ENCODE measurements around the gene SYNPO.

The SYNPO gene

DNA sequence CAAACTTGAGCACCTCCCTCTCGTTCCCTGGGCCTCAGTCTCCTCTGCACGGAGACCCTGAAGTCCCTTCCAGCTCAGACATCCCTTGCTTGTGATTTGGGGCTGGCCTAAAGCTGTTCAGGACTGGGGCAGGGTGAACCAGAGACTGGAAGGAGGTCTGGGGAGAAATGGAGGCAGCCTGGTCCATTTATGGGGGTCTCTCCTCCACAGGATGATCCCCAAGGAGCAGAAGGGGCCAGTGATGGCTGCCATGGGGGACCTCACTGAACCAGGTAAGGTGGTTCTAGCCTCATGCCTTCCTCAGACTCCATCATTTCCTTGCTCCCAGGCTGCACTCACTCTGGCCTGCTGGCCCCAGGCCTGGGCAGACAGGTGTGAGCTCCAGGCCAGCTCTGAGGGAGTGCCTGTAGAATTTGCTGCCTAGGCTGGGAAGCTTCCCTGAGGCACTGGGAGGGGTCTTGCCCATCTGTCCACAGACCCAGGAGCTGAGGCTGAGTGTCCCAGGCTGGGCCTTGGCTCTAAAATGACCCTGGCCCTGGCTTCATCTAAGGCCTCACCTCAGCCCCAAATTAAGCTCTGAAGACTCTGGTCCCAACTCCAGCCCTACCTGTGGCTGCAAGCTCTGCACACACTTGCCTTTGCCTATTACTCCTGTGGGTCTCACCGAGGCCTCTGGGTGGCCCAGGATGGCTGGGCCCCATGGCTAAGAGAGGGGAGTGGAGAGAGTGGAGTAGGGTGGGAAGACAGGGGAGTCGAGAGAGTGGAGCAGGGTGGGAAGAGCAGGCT lies 22.5 kb downstream of the SYNPO start:
- DNase-seq (ENCODE audit: low read depth), result no peak
- H3K4me3 ChIP-seq (ENCODE audit: low read length), result no peak overlapping the region
- TF ChIP-seq, protein P1, sequence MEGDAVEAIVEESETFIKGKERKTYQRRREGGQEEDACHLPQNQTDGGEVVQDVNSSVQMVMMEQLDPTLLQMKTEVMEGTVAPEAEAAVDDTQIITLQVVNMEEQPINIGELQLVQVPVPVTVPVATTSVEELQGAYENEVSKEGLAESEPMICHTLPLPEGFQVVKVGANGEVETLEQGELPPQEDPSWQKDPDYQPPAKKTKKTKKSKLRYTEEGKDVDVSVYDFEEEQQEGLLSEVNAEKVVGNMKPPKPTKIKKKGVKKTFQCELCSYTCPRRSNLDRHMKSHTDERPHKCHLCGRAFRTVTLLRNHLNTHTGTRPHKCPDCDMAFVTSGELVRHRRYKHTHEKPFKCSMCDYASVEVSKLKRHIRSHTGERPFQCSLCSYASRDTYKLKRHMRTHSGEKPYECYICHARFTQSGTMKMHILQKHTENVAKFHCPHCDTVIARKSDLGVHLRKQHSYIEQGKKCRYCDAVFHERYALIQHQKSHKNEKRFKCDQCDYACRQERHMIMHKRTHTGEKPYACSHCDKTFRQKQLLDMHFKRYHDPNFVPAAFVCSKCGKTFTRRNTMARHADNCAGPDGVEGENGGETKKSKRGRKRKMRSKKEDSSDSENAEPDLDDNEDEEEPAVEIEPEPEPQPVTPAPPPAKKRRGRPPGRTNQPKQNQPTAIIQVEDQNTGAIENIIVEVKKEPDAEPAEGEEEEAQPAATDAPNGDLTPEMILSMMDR (IDR thresholded peaks at IDR 0.05; ENCODE audit: insufficient read depth, low read depth, low read length, missing control alignments), result no peak

DNA sequence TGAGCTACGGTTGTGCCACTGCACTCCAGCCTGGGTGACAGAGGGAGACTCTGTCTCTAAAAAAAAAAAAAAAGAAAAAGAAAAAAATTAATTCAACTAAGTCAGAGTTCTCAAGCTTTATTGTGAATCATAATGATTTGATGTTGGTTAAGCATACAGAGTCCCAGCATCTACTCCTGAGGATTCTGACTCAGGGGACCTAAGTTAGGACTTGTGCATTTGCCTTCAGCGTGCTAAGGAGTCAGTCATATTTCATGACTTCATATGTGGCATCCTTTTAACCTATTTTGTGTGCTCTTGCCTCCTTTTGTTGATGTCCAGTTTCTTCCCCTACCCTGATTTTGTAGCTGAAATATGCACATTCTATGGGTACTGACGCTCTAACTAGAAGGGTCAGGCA lies 23.5 kb downstream of the SYNPO start:
- DNase-seq (ENCODE audit: low read depth), result peak; percentile 92
- TF ChIP-seq, protein P1 (IDR thresholded peaks at IDR 0.05; ENCODE audit: insufficient read depth, low read depth, low read length, missing control alignments), result no peak
- H3K4me3 ChIP-seq (ENCODE audit: low read length), result no peak overlapping the region

- TF ChIP-seq, protein P1 (IDR thresholded peaks at IDR 0.05; ENCODE audit: insufficient read depth, low read depth, low read length, missing control alignments), result no peak
- no peak overlapping the region for H3K4me3 ChIP-seq (ENCODE audit: low read length)
Observed at GRCh38 chr5:150665044-150665443, 24.6 kb downstream of the SYNPO start.

DNA sequence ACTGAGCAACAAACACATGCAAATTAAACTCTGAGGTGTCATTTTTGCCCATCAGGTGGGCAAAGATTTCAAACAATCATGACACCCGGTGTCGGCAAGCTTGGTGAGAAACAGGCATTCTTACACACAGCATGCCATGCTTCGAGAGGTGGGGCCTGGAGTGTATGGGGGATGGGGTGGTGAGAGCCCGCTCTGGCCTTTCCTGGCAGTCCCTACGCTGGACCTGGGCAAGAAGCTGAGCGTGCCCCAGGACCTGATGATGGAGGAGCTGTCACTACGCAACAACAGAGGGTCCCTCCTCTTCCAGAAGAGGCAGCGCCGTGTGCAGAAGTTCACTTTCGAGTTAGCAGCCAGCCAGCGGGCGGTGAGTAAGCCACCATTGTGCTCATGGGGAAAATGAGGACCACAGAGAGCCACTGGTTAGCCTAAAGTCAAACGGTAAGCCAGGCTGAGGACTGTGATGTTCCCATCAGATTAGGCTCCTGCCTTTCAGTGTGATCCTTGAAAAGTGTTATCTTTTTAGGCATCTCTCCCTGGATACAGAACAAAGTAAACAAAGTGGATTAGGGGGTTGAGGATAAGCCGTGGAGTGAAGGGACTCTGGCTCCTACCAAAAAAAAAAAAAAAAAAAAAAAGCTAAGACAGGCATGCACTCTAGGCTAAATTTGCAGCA lies 30.0 kb downstream of the SYNPO start:
- no peak for DNase-seq (ENCODE audit: low read depth)
- H3K4me3 ChIP-seq (ENCODE audit: low read length), result no peak overlapping the region
- TF ChIP-seq, protein P1 (IDR thresholded peaks at IDR 0.05; ENCODE audit: insufficient read depth, low read depth, low read length, missing control alignments), result no peak

More at GRCh38 chr5:150665044-150665443, 24.6 kb downstream of the SYNPO start:
- DNase-seq (ENCODE audit: low read depth), result peak; percentile 89

DNA sequence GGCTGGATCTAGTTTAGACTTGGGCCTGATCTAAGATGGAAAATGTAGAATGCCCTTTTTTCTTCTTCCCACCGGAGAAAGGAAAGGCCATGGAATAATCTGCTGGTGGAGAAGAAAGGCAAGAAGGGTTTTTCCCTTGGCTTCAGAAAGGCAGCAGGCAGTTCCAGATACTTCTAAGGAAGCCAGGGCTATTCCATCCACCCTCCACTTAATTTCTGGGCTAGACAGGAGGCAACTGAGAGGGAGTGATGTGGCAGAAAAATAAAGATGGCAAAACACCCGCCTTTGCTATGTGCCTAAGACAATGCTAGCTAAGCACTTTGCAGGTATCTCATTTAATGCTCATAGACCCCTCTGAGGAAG lies 30.5 kb downstream of the SYNPO start:
- no peak overlapping the region for H3K4me3 ChIP-seq (ENCODE audit: low read length)
- no peak for DNase-seq (ENCODE audit: low read depth)
- TF ChIP-seq, protein P1 (IDR thresholded peaks at IDR 0.05; ENCODE audit: insufficient read depth, low read depth, low read length, missing control alignments), result no peak

GRCh38 chr5:150671509-150672236 lies 31.2 kb downstream of the SYNPO start:
- H3K4me3 ChIP-seq (ENCODE audit: low read length), result no peak overlapping the region
- no peak for DNase-seq (ENCODE audit: low read depth)
- TF ChIP-seq, protein P1 (IDR thresholded peaks at IDR 0.05; ENCODE audit: insufficient read depth, low read depth, low read length, missing control alignments), result no peak

All from epithelial cell of esophagus (primary cell).